ENCODE results near the gene SRGAP2B.
"Not testable (repeated sequence)": the region's sequence is repeated elsewhere in the genome, so short reads cannot be mapped to it uniquely, and the experiment has no call there.

- TF ChIP-seq CTCF (conservative IDR thresholded peaks at IDR 0.05; ENCODE audit: low read length); EZH2phosphoT487 (IDR thresholded peaks at IDR 0.05; ENCODE audit: borderline replicate concordance): not testable (repeated sequence)
Observed at GRCh38 chr1:145063941-145064648, 31.0 kb downstream of the SRGAP2B start.
